HepG2 (cell line): Measurements from ENCODE around the gene CSNK1D. TPM values are rescaled to one million over a fixed set of nuclear protein-coding genes. Genes with fewer than 3 reads are reported as not detected.

ENCODE experiments used
- ATF1 ChIP-seq: IDR thresholded peaks from 2 replicates; pipeline ENCODE4 v1.6.1; 2016; ENCODE audit warnings: mild to moderate bottlenecking, control low read depth
- BCLAF1 ChIP-seq: fragments of 450-650 bp; IDR thresholded peaks from 2 replicates; pipeline ENCODE4 v1.6.1; 2017; ENCODE audit warnings: mild to moderate bottlenecking
- CBX2 ChIP-seq, 2 experiments: fragments of 200-600 bp in 1 of 2; sonication (generic); formaldehyde crosslinking in 1 of 2; IDR thresholded peaks; 2 replicates each; pipeline versions ENCODE4 v1.7.0 to v1.8.1; 2018 to 2022; ENCODE audit warnings: low read depth in 2 of 2, low read length in 1 of 2, mild to moderate bottlenecking in 1 of 2, missing genetic modification reagents in 1 of 2
- CENPBD1 ChIP-seq: sonication (generic); formaldehyde crosslinking; IDR thresholded peaks from 2 replicates; pipeline ENCODE4 v1.8.0; 2022; ENCODE audit warnings: missing genetic modification reagents, low read depth, mild to moderate bottlenecking, borderline replicate concordance
- FIP1L1 ChIP-seq: fragments of 200-400 bp; formaldehyde crosslinking; IDR thresholded peaks from 2 replicates; pipeline ENCODE4 v1.6.1; 2018; ENCODE audit warnings: low read depth, mild to moderate bottlenecking, low read length, moderate library complexity, borderline replicate concordance; ENCODE audit not compliant: insufficient read depth
- FOXC1 ChIP-seq: sonication (generic); formaldehyde crosslinking; IDR thresholded peaks from 2 replicates; pipeline ENCODE4 v1.8.0; 2022; ENCODE audit warnings: mild to moderate bottlenecking, missing genetic modification reagents, borderline replicate concordance
- GATA4 ChIP-seq: sonication (generic); IDR thresholded peaks from 2 replicates; pipeline ENCODE4 v1.6.1; 2016; ENCODE audit warnings: antibody characterized with exemption, low read depth, borderline replicate concordance
- HDAC2 ChIP-seq: sonication (generic); formaldehyde crosslinking; IDR thresholded peaks from 2 replicates; pipeline ENCODE4 v1.4.0; 2020; ENCODE audit warnings: missing genetic modification reagents
- HMGA1 ChIP-seq: sonication (generic); formaldehyde crosslinking; conservative IDR thresholded peaks from 2 replicates; pipeline ENCODE4 v1.4.0; 2020; ENCODE audit warnings: missing genetic modification reagents
- SETDB1 ChIP-seq: sonication (generic); formaldehyde crosslinking; IDR thresholded peaks from 2 replicates; pipeline ENCODE4 v1.5.1; 2020; ENCODE audit warnings: missing genetic modification reagents, mild to moderate bottlenecking, borderline replicate concordance
- SP140L ChIP-seq: sonication (generic); formaldehyde crosslinking; IDR thresholded peaks from 2 replicates; pipeline ENCODE4 v1.4.0; 2020; ENCODE audit warnings: missing genetic modification reagents, borderline replicate concordance
- TRIM22 ChIP-seq: fragments of 450-650 bp; IDR thresholded peaks from 2 replicates; pipeline ENCODE4 v1.6.1; 2017
- UBTF ChIP-seq: sonication (generic); formaldehyde crosslinking; IDR thresholded peaks from 2 replicates; pipeline ENCODE4 v1.4.0; 2020; ENCODE audit warnings: mild to moderate bottlenecking, missing genetic modification reagents
- ZBTB33 ChIP-seq: sonication (generic); formaldehyde crosslinking; IDR thresholded peaks from 2 replicates; pipeline ENCODE4 v1.4.0; 2020; ENCODE audit warnings: missing genetic modification reagents
- ZBTB49 ChIP-seq: sonication (generic); formaldehyde crosslinking; IDR thresholded peaks from 2 replicates; pipeline ENCODE4 v1.4.0; 2020; ENCODE audit warnings: missing genetic modification reagents, borderline replicate concordance
- ZFP1 ChIP-seq: IDR thresholded peaks from 2 replicates; pipeline ENCODE4 v1.6.1; 2016
- polyA plus RNA-seq, 8 experiments: library from polyadenylated mRNA; depleted of rRNA in 3 of 8; stranded (reverse) in 7 of 8; unstranded in 1 of 8; fragments of >200 nt; fragmentation: Illumina TruSeq in 4 of 8; extraction: Trizol in 4 of 8; gene quantifications; 2 replicates each; pipeline versions ENCODE4 v1.2.1 to v1.2.3, GENCODE V29; 2011 to 2016; ENCODE audit warnings: low read depth in 4 of 8, missing spikeins in 1 of 8, mixed read lengths in 1 of 8; ENCODE audit not compliant: insufficient read depth in 1 of 8
- total RNA-seq, 5 experiments: library from RNA; depleted of rRNA; stranded (reverse); fragments of >200 nt; fragmentation: Illumina TruSeq; extraction: Trizol; gene quantifications; 2 replicates each; pipeline ENCODE4 v1.2.3, GENCODE V29; 2016; ENCODE audit warnings: low read depth in 1 of 5

The CSNK1D gene
- total and polyA plus RNA-seq, 2 of the 13 experiments (the other 11 are each of a cell fraction or from before 2014, with no cell fraction given), result 31.5 to 128 TPM

- peak; percentile 78 for TF ChIP-seq FIP1L1
- TF ChIP-seq GATA4, result peak; percentile 30; the same call in 1 of the 2 replicates
- TF ChIP-seq CBX2 (IDR thresholded peaks at IDR 0.05; ENCODE audit: low read depth, low read length), result no peak
- TF ChIP-seq CBX2 (CRISPR knock-in tag; IDR thresholded peaks at IDR 0.05; ENCODE audit: low read depth), result 0 out of 2 replicates have a peak, but pooled peaks have one; percentile 40
- TF ChIP-seq ATF1 (CRISPR knock-in tag), result no peak
- no peak for TF ChIP-seq TRIM22
- TF ChIP-seq ZBTB49, result no peak
- TF ChIP-seq HDAC2, result peak; percentile 93
- TF ChIP-seq SETDB1 (CRISPR knock-in tag), result 0 out of 2 replicates have a peak, but pooled peaks have one; percentile 36
- TF ChIP-seq ZFP1 (CRISPR knock-in tag), result peak; percentile 68
- TF ChIP-seq SP140L, result peak; percentile 49; the same call in 1 of the 2 replicates
- peak; percentile 76; the same call in 1 of the 2 replicates for TF ChIP-seq UBTF (CRISPR knock-in tag)
- TF ChIP-seq CENPBD1 (CRISPR knock-in tag), result peak; percentile 87; the same call in 1 of the 2 replicates
- TF ChIP-seq ZBTB33 (CRISPR knock-in tag), result peak; percentile 70
- no peak for TF ChIP-seq HMGA1 (CRISPR knock-in tag)
- peak; percentile 81; the same call in 1 of the 2 replicates for TF ChIP-seq FOXC1 (CRISPR knock-in tag)
- TF ChIP-seq BCLAF1, result no peak
These were observed 42.7 kb downstream of the CSNK1D start (continued) for GRCh38 chr17:82230609-82231311.
